Progenitor cell of endocrine pancreas (in vitro differentiated cells): ENCODE data around the gene ASIC4. TPM values are rescaled to one million over a fixed set of nuclear protein-coding genes. Genes with fewer than 3 reads are reported as not detected.

Experiments
- DNase-seq: peaks from one replicate; pipeline ENCODE4 v3.0.0; 2021; ENCODE audit warnings: low spot score; ENCODE audit not compliant: unreplicated experiment
- H3K27ac Mint-ChIP-seq: 2 replicates; pipeline ENCODE4 v1.8.0; 2021; ENCODE audit warnings: mild to moderate bottlenecking, moderate library complexity, mixed read lengths
- H3K27me3 Mint-ChIP-seq: 2 replicates; pipeline ENCODE4 v1.8.0; 2021; ENCODE audit warnings: mixed read lengths
- H3K36me3 Mint-ChIP-seq: 2 replicates; pipeline ENCODE4 v1.8.0; 2022; ENCODE audit warnings: mixed read lengths; ENCODE audit not compliant: insufficient read depth
- H3K4me1 Mint-ChIP-seq: 2 replicates; pipeline ENCODE4 v1.8.0; 2021; ENCODE audit warnings: low read depth, mixed read lengths
- H3K4me3 Mint-ChIP-seq: 2 replicates; pipeline ENCODE4 v1.8.0; 2021; ENCODE audit warnings: low read depth, mild to moderate bottlenecking, moderate library complexity, mixed read lengths
- H3K9me3 Mint-ChIP-seq: 2 replicates; pipeline ENCODE4 v1.8.0; 2021; ENCODE audit warnings: low read depth, mixed read lengths
- CTCF ChIP-seq: fragments of 200-600 bp; sonication (generic); IDR thresholded peaks from one replicate; pipeline ENCODE4 v1.5.0; 2021; ENCODE audit warnings: antibody characterized with exemption, mild to moderate bottlenecking; ENCODE audit not compliant: unreplicated experiment
- total RNA-seq: library from RNA; stranded (reverse); gene quantifications from 2 replicates; pipeline ENCODE4 v1.2.1, GENCODE V29; 2021

Gene ASIC4
- total RNA-seq, 1 donor from 2014 or later = 5.1 TPM

GRCh38 chr2:219526320-219527075, 12.2 kb downstream of the ASIC4 start:
- Mint-ChIP-seq H3K4me1 (peaks cover 29% of the 10 kb centered on the region), H3K27me3 (peaks cover 72% of the 10 kb centered on the region), H3K36me3 (no peaks in the 10 kb centered on the region), H3K9me3 (no peaks in the 10 kb centered on the region), H3K4me3 (no peak overlapping the region), H3K27ac (no peak overlapping the region)
- no peak for DNase-seq
- no peak for TF ChIP-seq CTCF

GRCh38 chr2:219527076-219527394, 12.8 kb downstream of the ASIC4 start:
- Mint-ChIP-seq H3K9me3 (no peaks in the 10 kb centered on the region), H3K27ac (no peak overlapping the region), H3K4me1 (peaks cover 25% of the 10 kb centered on the region), H3K27me3 (peaks cover 69% of the 10 kb centered on the region), H3K4me3 (no peak overlapping the region), H3K36me3 (no peaks in the 10 kb centered on the region)
- no peak for DNase-seq
- TF ChIP-seq CTCF = no peak

GRCh38 chr2:219527472-219527871, 13.2 kb downstream of the ASIC4 start:
- no peak for TF ChIP-seq CTCF
- Mint-ChIP-seq H3K4me3 (no peak overlapping the region), H3K27ac (no peak overlapping the region), H3K36me3 (no peaks in the 10 kb centered on the region), H3K27me3 (peaks cover 68% of the 10 kb centered on the region), H3K4me1 (peaks cover 23% of the 10 kb centered on the region), H3K9me3 (no peaks in the 10 kb centered on the region)
- no peak for DNase-seq

- DNase-seq = peak; percentile 88
- Mint-ChIP-seq H3K4me1 (peaks cover 20% of the 10 kb centered on the region), H3K27me3 (peaks cover 67% of the 10 kb centered on the region), H3K36me3 (no peaks in the 10 kb centered on the region), H3K4me3 (no peak overlapping the region), H3K27ac (no peak overlapping the region), H3K9me3 (no peaks in the 10 kb centered on the region)
- peak; percentile 95 for TF ChIP-seq CTCF
Measured at GRCh38 chr2:219530048-219530963, 16.0 kb downstream of the ASIC4 start.

DNA sequence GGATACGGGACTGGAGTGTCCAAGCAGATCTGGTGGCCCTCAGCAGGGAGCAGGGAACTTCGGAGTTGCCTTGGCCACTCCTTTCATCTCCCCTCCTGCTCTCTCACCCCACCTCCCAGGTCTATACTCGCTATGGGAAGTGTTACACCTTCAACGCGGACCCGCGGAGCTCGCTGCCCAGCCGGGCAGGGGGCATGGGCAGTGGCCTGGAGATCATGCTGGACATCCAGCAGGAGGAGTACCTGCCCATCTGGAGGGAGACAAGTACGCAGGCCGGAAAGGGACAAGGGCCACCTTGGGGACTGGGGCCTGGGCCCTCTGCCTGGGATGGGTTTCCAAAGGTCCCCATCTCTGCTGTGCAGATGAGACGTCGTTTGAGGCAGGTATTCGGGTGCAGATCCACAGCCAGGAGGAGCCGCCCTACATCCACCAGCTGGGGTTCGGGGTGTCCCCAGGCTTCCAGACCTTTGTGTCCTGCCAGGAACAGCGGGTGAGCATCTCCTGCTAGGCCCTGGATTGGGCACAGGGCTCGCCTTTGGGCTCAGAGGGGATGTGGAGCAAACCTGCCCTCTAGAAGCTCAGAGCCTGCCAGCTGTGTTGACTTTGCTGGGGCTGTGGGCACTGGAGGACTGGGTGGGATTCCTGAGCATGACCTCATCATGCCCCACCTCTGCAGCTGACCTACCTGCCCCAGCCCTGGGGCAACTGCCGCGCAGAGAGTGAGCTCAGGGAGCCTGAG, 17.5 kb downstream of the ASIC4 start:
- no peak overlapping the region for H3K4me3 Mint-ChIP-seq
- H3K36me3 Mint-ChIP-seq = no peaks in the 10 kb centered on the region
- H3K9me3 Mint-ChIP-seq = no peaks in the 10 kb centered on the region
- no peak for DNase-seq
- H3K27me3 Mint-ChIP-seq = peaks cover 58% of the 10 kb centered on the region
- TF ChIP-seq CTCF = no peak
- no peak overlapping the region for H3K27ac Mint-ChIP-seq
- H3K4me1 Mint-ChIP-seq = peaks cover 6% of the 10 kb centered on the region
